Peyer's patch (tissue), 4 donors: ENCODE measurements around the gene AZGP1.

Experiments used
- POLR2A ChIP-seq, 2 donors: fragments of 450-650 bp; IDR thresholded peaks; one replicate each; pipeline ENCODE4 v1.5.1; 2017; ENCODE audit warnings: antibody characterized with exemption in 2 of 2, mild to moderate bottlenecking in 2 of 2, moderate library complexity in 2 of 2
- TF ChIP-seq, protein P1 (sequence below), 6 experiments: fragments of 450-650 bp in 4 of 6; fragments of 200-600 bp in 2 of 6; sonication (generic) in 1 of 6; IDR thresholded peaks; one replicate each; pipeline ENCODE4 v1.5.1; 2017 to 2019; ENCODE audit warnings: antibody characterized with exemption in 6 of 6, mild to moderate bottlenecking in 3 of 6, moderate library complexity in 1 of 6

DNA sequence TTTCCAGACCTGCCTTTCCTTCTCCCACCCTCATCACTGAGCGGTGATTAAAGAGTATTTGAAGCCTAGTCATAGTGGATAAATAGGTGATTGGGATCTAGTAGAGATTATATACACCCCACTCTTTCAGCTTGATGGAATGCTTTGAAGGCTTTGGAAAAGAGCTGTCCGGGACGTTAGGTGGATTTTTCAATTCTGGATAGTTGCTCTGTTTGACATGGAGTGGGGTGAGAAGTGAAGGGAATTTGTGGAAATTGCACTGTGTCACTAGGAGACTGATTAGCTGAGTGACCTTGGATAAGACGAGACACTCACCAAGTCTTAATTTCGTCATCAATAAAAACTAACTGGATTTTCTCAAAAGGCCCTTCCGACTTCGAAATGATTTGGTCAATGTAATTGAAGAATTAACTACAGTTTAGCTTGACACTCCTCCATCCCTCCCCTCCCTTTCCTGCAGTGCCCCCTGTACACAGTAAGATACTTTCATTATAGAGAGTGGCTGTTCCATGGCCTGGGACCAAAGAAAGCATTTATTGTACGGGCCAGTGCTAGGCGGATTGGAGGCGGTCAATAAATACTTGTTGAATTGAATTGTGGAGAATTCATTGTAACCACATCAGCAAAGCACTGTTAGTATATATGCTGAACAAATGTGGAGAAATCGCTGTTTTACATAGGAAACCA, 40.5 kb upstream of the AZGP1 start:
- TF ChIP-seq POLR2A (IDR thresholded peaks at IDR 0.05) = no peak
- TF ChIP-seq, protein P1, sequence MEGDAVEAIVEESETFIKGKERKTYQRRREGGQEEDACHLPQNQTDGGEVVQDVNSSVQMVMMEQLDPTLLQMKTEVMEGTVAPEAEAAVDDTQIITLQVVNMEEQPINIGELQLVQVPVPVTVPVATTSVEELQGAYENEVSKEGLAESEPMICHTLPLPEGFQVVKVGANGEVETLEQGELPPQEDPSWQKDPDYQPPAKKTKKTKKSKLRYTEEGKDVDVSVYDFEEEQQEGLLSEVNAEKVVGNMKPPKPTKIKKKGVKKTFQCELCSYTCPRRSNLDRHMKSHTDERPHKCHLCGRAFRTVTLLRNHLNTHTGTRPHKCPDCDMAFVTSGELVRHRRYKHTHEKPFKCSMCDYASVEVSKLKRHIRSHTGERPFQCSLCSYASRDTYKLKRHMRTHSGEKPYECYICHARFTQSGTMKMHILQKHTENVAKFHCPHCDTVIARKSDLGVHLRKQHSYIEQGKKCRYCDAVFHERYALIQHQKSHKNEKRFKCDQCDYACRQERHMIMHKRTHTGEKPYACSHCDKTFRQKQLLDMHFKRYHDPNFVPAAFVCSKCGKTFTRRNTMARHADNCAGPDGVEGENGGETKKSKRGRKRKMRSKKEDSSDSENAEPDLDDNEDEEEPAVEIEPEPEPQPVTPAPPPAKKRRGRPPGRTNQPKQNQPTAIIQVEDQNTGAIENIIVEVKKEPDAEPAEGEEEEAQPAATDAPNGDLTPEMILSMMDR (IDR thresholded peaks at IDR 0.05) = no peak
